ENCODE results near the gene LRRC8D.

The LRRC8D gene

DNA sequence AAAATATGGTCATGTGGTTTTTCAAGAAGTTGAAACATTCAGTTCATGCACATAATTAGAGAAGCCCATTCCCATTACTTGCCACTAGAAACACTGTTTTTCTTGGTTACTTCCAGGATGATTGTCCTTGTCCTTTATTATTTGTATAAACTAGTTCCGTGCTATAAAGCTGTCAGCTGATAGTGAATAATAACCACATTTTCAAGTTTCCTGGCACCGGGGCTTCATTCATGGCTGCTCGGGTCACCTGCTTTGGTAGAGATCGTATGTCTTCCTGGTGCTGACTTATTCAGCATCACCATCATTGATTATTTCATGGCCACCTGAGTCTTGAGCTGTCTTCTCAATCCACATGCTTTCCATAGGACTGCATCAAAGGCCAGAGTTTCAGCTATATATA lies 111.1 kb downstream of the LRRC8D start:
- peaks cover 16% of the 10 kb centered on the region for H3K4me1 ChIP-seq (ENCODE audit: insufficient read depth, low read length, poor library complexity, severe bottlenecking)
- peaks cover 17% of the 10 kb centered on the region for H3K79me2 ChIP-seq (ENCODE audit: insufficient read depth, low read length)
- no peak overlapping the region for H3K9ac ChIP-seq (ENCODE audit: low read depth, low read length, poor library complexity, severe bottlenecking)
- no peak overlapping the region for H3K4me2 ChIP-seq (ENCODE audit: low read depth, low read length, poor library complexity, severe bottlenecking)
- no peaks in the 10 kb centered on the region for H3K27me3 ChIP-seq (ENCODE audit: insufficient read depth, low read length, poor library complexity, severe bottlenecking)
- TF ChIP-seq, protein P1, sequence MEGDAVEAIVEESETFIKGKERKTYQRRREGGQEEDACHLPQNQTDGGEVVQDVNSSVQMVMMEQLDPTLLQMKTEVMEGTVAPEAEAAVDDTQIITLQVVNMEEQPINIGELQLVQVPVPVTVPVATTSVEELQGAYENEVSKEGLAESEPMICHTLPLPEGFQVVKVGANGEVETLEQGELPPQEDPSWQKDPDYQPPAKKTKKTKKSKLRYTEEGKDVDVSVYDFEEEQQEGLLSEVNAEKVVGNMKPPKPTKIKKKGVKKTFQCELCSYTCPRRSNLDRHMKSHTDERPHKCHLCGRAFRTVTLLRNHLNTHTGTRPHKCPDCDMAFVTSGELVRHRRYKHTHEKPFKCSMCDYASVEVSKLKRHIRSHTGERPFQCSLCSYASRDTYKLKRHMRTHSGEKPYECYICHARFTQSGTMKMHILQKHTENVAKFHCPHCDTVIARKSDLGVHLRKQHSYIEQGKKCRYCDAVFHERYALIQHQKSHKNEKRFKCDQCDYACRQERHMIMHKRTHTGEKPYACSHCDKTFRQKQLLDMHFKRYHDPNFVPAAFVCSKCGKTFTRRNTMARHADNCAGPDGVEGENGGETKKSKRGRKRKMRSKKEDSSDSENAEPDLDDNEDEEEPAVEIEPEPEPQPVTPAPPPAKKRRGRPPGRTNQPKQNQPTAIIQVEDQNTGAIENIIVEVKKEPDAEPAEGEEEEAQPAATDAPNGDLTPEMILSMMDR (conservative IDR thresholded peaks at IDR 0.05; ENCODE audit: low read length) = no peak
- TF ChIP-seq EZH2phosphoT487 (IDR thresholded peaks at IDR 0.05; ENCODE audit: borderline replicate concordance) = no peak
- no peaks in the 10 kb centered on the region for H4K20me1 ChIP-seq (ENCODE audit: insufficient read depth, low read length, poor library complexity, severe bottlenecking)
- no peaks in the 10 kb centered on the region for H3K9me3 ChIP-seq (ENCODE audit: insufficient read depth, low read depth, low read length)
- peaks cover 55% of the 10 kb centered on the region; the same call in 1 of the 2 replicates for H3K36me3 ChIP-seq (ENCODE audit: insufficient read depth, low read length)
- H2AFZ ChIP-seq (ENCODE audit: low read length) = no peak overlapping the region
- no peak overlapping the region for H3K4me3 ChIP-seq (ENCODE audit: low read length, poor library complexity, severe bottlenecking)
- no peaks in the 10 kb centered on the region for H3K9me2 ChIP-seq (replicated peaks; ENCODE audit: low read depth, low read length)
- H3F3A ChIP-seq (ENCODE audit: low read depth) = no peaks in the 10 kb centered on the region

DNA sequence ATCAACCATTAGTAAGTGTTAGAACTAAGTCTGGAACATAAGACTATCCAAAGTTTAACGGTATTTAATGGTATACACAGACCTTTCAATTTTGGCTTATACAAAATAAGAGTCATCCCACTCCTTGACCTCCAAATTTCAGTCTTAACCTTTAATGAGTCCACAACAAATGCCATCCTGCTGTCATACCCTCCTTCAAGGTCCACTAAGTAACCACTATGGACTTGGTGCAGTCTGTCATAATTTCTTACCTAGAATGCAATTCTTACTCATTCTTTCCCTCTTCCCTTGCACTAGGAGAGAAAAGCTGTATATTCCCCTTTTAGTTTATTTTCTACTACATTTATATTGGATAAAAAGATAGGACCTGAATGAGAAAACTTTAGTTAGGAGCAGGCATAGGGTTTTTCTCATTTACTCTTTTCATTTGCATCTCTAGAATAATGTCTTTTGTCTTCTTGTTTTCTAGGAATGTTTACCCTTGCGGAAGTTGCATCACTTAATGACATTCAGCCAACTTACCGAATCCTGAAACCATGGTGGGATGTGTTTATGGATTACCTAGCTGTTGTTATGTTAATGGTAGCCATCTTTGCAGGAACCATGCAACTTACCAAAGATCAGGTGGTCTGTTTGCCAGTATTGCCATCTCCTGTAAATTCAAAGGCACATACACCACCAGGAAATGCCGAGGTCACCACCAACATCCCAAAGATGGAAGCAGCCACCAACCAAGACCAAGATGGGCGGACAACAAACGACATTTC lies 111.9 kb downstream of the LRRC8D start:
- H2AFZ ChIP-seq (ENCODE audit: low read length) = no peak overlapping the region
- H3K27me3 ChIP-seq (ENCODE audit: insufficient read depth, low read length, poor library complexity, severe bottlenecking) = no peaks in the 10 kb centered on the region
- H3K9ac ChIP-seq (ENCODE audit: low read depth, low read length, poor library complexity, severe bottlenecking) = no peak overlapping the region

DNA sequence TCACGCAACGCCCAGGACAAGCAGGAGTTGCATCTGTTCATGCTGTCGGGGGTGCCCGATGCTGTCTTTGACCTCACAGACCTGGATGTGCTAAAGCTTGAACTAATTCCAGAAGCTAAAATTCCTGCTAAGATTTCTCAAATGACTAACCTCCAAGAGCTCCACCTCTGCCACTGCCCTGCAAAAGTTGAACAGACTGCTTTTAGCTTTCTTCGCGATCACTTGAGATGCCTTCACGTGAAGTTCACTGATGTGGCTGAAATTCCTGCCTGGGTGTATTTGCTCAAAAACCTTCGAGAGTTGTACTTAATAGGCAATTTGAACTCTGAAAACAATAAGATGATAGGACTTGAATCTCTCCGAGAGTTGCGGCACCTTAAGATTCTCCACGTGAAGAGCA lies 113.6 kb downstream of the LRRC8D start:
- no peak overlapping the region for H2AFZ ChIP-seq (ENCODE audit: low read length)
- H4K20me1 ChIP-seq (ENCODE audit: insufficient read depth, low read length, poor library complexity, severe bottlenecking) = no peaks in the 10 kb centered on the region
- peaks cover 11% of the 10 kb centered on the region for H3K79me2 ChIP-seq (ENCODE audit: insufficient read depth, low read length)
- no peaks in the 10 kb centered on the region for H3K9me2 ChIP-seq (replicated peaks; ENCODE audit: low read depth, low read length)
- H3K4me1 ChIP-seq (ENCODE audit: insufficient read depth, low read length, poor library complexity, severe bottlenecking) = peaks cover 13% of the 10 kb centered on the region
- H3K9me3 ChIP-seq (ENCODE audit: insufficient read depth, low read depth, low read length) = no peaks in the 10 kb centered on the region
- no peak overlapping the region for H3K4me2 ChIP-seq (ENCODE audit: low read depth, low read length, poor library complexity, severe bottlenecking)
- H3F3A ChIP-seq (ENCODE audit: low read depth) = no peaks in the 10 kb centered on the region
- H3K9ac ChIP-seq (ENCODE audit: low read depth, low read length, poor library complexity, severe bottlenecking) = no peak overlapping the region
- peaks cover 58% of the 10 kb centered on the region; the same call in 1 of the 2 replicates for H3K36me3 ChIP-seq (ENCODE audit: insufficient read depth, low read length)
- H3K4me3 ChIP-seq (ENCODE audit: low read length, poor library complexity, severe bottlenecking) = no peak overlapping the region
- H3K27me3 ChIP-seq (ENCODE audit: insufficient read depth, low read length, poor library complexity, severe bottlenecking) = no peaks in the 10 kb centered on the region
- no peak for TF ChIP-seq EZH2phosphoT487 (IDR thresholded peaks at IDR 0.05; ENCODE audit: borderline replicate concordance)
- TF ChIP-seq, protein P1 (conservative IDR thresholded peaks at IDR 0.05; ENCODE audit: low read length) = no peak

More for the DNA sequence above, 111.9 kb downstream of the LRRC8D start:
- no peak for TF ChIP-seq EZH2phosphoT487 (IDR thresholded peaks at IDR 0.05; ENCODE audit: borderline replicate concordance)
- no peaks in the 10 kb centered on the region for H3K9me3 ChIP-seq (ENCODE audit: insufficient read depth, low read depth, low read length)
- no peak overlapping the region for H3K4me2 ChIP-seq (ENCODE audit: low read depth, low read length, poor library complexity, severe bottlenecking)
- H3K4me3 ChIP-seq (ENCODE audit: low read length, poor library complexity, severe bottlenecking) = no peak overlapping the region
- H3K4me1 ChIP-seq (ENCODE audit: insufficient read depth, low read length, poor library complexity, severe bottlenecking) = peaks cover 18% of the 10 kb centered on the region
- no peaks in the 10 kb centered on the region for H4K20me1 ChIP-seq (ENCODE audit: insufficient read depth, low read length, poor library complexity, severe bottlenecking)
- peaks cover 16% of the 10 kb centered on the region for H3K79me2 ChIP-seq (ENCODE audit: insufficient read depth, low read length)
- no peaks in the 10 kb centered on the region for H3F3A ChIP-seq (ENCODE audit: low read depth)
- no peaks in the 10 kb centered on the region for H3K9me2 ChIP-seq (replicated peaks; ENCODE audit: low read depth, low read length)
- peaks cover 54% of the 10 kb centered on the region; the same call in 1 of the 2 replicates for H3K36me3 ChIP-seq (ENCODE audit: insufficient read depth, low read length)
